CD4-positive, alpha-beta T cell treated with Interferon gamma for 1 hour (primary cell): Measurements from ENCODE around the gene CETP.

Experiments
- DNase-seq: peaks from one replicate; pipeline ENCODE4 v3.0.0-alpha.2; 2020

CETP gene

DNA sequence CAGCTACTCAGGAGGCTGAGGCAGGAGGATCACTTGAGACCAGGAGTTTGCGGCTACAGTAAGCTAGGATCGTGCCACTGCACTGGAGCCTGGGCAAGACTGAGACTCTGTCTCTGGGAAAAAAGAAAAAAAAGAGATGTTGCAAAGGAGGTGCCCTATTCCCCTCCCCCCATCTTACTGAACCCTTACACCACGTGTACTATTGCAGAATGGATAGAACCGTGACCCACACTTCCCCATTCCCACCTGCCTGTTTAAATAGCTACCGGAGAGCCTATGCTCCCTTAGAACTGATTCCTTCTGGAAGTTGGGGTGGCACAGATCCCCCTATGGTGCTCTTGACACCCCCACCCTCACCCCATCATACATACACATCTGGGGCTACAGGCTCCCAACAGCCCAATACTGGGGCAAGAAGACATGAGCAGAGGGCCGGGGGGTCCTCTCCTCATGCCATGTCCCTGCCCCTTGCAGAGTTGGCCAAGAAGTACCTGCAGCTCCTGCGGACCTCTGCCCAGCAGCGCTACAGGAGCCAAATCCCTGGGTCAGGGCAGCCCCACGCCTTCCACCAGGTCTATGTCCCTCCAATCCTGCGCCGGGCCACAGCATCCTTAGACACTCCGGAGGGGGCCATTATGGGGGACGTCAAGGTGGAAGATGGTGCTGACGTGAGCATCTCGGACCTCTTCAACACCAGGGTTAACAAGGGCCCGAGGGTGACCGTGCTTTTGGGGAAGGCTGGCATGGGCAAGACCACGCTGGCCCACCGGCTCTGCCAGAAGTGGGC, 63.3 kb downstream of the CETP start:
- no peak for DNase-seq

DNA sequence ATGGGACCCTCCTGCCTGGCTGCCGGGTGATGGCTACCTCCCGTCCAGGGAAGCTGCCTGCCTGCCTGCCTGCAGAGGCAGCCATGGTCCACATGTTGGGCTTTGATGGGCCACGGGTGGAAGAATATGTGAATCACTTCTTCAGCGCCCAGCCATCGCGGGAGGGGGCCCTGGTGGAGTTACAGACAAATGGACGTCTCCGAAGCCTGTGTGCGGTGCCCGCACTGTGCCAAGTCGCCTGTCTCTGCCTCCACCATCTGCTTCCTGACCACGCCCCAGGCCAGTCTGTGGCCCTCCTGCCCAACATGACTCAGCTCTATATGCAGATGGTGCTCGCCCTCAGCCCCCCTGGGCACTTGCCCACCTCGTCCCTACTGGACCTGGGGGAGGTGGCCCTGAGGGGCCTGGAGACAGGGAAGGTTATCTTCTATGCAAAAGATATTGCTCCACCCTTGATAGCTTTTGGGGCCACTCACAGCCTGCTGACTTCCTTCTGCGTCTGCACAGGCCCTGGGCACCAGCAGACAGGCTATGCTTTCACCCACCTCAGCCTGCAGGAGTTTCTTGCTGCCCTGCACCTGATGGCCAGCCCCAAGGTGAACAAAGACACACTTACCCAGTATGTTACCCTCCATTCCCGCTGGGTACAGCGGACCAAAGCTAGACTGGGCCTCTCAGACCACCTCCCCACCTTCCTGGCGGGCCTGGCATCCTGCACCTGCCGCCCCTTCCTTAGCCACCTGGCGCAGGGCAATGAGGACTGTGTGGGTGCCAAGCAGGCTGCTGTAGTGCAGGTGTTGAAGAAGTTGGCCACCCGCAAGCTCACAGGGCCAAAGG, 64.4 kb downstream of the CETP start:
- DNase-seq, result no peak

DNA sequence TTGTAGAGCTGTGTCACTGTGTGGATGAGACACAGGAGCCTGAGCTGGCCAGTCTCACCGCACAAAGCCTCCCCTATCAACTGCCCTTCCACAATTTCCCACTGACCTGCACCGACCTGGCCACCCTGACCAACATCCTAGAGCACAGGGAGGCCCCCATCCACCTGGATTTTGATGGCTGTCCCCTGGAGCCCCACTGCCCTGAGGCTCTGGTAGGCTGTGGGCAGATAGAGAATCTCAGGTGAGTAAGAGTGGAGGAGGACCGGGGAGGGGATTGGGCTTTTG, 65.0 kb downstream of the CETP start:
- DNase-seq, result no peak

DNA sequence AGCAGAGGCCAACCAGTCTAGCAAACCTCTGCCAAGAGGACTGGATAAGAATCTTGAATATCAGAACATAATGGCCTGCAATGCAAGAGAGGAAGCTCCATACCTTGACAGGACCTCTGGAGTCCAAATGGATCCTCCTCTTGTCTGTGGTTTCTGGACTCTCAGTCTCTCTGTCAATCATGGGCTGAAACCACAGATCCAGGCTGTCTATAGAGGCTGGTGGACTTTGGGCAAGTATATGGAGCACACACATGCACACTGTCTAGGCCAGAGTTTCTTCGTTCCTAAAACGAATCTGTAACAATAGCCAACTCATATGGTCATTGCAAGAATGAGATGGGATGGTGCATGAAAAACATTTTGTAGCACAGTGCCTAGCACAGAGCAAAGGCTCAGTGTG, 65.3 kb downstream of the CETP start:
- no peak for DNase-seq

DNA sequence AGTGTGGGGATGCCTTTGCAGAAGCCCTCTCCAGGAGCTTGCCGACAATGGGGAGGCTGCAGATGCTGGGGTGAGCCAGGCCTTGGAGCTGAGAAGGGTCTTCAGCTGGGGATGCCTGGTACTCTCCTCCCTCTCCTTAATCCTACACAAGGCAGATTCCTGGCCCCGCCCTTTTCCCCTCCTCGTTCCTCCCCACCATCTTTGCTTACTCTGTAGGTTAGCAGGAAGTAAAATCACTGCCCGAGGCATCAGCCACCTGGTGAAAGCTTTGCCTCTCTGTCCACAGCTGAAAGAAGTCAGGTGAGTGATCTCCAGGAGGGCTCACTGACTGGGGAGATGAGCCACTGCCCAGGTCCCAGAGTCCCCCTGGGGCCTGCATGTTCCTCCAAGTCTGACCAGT, 66.3 kb downstream of the CETP start:
- no peak for DNase-seq

DNA sequence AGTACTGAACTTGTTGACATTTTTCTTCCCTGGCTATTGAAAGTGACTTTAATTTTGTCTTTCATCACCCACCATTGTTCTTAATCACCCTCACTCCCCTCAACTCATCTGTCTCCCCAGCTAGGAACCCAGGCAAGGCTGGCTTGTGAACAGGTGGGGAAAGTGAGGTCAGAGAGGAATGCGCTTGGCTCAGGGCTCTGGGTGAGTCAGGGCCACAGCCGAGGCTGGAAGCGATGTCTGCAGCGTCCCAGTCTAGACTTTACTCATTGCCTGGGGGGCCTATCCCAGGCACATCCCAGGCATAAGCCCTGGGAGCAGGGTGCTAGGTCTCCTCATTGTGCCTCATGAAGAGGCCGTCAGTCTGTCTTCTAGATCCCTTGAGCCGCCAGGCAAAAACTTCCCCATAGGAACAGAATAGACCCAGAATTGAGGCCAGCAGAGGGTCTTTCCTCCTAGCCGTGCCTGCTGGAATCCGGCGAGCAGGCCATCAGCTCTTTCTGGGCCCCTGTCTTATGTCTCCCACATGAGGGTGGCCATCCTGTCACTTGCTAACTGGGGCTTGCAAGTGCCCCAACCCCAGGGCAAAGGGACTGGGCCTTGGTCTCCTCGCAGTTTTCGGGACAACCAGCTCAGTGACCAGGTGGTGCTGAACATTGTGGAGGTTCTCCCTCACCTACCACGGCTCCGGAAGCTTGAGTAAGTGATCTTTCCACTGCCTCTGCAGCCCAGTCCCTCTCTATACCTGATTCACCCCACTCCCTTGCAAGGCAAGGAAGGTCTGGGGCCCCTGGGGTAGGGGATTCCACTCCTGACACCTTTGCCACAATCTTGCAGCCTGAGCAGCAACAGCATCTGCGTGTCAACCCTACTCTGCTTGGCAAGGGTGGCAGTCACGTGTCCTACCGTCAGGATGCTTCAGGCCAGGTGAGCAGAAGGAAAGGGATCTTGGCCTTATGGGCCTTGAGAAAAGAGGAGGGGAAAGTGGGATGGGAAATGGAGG, 67.7 kb downstream of the CETP start:
- DNase-seq, result no peak

DNA sequence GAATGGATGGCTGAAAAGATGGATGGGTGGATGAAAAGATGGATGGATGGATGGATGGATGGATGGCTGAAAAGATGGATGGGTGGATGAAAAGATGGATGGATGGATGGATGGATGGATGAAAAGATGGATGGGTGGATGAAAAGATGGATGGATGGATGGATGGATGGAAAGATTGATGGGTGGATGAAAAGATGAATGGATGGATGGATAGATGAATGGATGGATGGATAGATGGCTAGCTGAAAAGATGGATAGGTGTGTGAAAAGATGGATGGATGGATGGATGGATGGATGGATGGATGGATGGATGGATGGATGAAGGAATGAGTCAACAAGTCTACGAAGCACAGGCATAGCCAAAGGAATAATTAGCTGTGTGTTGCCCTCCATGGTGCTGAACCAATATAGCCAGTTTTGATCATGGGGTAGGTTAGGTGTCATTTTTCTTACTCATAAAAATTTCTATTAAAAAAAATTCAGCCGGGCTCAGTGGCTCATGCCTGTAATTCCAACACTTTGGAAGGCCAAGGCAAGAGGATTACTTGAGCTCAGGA, 68.7 kb downstream of the CETP start:
- no peak for DNase-seq

DNA sequence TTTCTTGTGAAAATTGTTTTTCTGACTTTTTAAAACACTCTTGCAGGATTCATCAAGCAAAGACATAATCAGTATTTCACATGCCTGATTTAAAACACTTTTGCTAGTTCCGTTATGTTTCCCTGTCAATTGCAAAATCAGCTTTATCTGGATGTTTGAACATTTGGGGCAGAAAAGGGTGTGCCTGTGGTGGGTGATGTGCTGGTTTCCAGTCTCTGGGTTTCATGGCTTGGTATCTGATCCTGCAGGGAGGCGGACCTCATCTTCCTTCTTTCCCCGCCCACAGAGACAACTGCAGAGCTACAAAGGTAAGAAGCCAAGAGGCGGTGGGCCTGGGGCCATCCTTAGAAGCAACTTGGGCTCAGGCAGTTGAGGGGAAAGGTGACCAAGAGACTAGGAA, 69.4 kb downstream of the CETP start:
- no peak for DNase-seq

DNA sequence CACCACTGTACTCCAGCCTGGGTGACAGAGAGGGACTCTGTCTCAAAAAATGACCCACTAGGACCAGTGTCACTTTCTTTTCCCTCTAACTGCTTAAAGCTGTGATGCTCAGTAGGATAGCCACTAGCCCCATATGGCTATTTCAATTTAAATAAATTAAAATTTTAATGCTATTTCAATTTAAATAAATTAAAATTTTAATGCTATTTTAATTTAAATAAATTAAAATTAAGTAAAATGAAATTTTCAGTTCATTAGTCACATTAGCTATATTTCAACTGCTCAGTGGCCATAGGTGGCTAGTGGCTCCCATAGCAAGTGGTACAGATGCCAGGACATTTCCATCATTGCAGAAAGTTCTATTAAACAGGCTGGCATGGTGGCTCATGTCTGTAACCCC, 70.6 kb downstream of the CETP start:
- no peak for DNase-seq

DNA sequence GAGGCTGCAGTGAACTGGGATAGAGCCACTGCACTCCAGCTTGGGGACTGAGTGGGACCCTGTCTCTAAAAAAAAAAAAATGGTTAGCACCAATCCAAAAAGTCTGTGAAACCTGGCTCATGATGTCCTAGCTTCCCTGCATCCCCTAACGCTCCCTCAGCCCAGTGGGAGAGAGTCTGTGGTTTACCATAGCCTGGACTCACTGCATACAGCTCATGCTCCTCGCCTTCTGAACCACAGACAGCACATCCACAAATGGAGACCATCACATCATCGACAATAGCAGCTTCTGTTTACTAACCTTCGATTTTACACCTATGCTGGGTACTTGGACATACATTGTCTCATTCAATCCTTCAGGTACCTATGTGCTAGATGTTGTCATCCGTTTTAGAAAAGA, 71.2 kb downstream of the CETP start:
- no peak for DNase-seq
